HCT116 (cell line): Measurements from ENCODE around the gene GRID2. TPM values are rescaled to one million over a fixed set of nuclear protein-coding genes. Genes with fewer than 3 reads are reported as not detected.

Source experiments
- ATAC-seq: fragments of 200-7000 bp; cut with Tn5 transposase; 2 replicates; pipeline ENCODE4 v1.9.1; 2020; ENCODE audit warnings: mild to moderate bottlenecking, moderate library complexity
- BruUV-seq: library from RNA; stranded (reverse); fragments of 400-500 nt; replicated peaks from 2 replicates; lab custom pipeline; 2021; lab: Mats Ljungman, UMichigan
- CTCF ChIA-PET: fragments of 300-600 bp; sonication (Branson Sonifier 250); formaldehyde crosslinking; loops from one replicate; lab custom pipeline; 2021; ENCODE audit warnings: antibody characterized with exemption; lab: Charles Lee
- POLR2A ChIA-PET: fragments of 300-600, 350-600 bp; sonication (Branson Sonifier 250); formaldehyde crosslinking; loops from one replicate; lab custom pipeline; 2021; ENCODE audit warnings: antibody characterized with exemption; lab: Charles Lee
- RAD21 ChIA-PET, 2 experiments: fragments of 300-600 bp; sonication (Branson Sonifier 250); formaldehyde crosslinking; loops; one replicate each; lab custom pipeline; 2023; ENCODE audit warnings: low total read pairs in 2 of 2; ENCODE audit not compliant: uncharacterized antibody in 2 of 2, unreplicated experiment in 2 of 2, low non-redundant PET in 1 of 2; lab: Charles Lee
- DNase-seq: peaks from one replicate; pipeline ENCODE4 v3.0.0-alpha.2; 2010; ENCODE audit warnings: low read depth, low spot score
- H2AFZ ChIP-seq: fragments of 200-600 bp; shearing (Covaris generic), sonication (generic); 2 replicates; pipeline ENCODE4 v1.6.1; 2017; ENCODE audit warnings: low read depth, mixed run types, mixed read lengths, antibody characterized with exemption, low read length; ENCODE audit not compliant: poor library complexity, severe bottlenecking
- H3K27ac ChIP-seq: 2 replicates; pipeline ENCODE4 v1.5.1; 2012; ENCODE audit warnings: low read depth, low read length
- H3K27me3 ChIP-seq: fragments of 200-600 bp; sonication (generic); 2 replicates; pipeline ENCODE4 v1.6.1; 2016; ENCODE audit warnings: mixed run types, low read length, mixed read lengths; ENCODE audit not compliant: insufficient read depth
- H3K36me3 ChIP-seq, 2 experiments: fragments of 200-500 bp in 1 of 2; fragments of 200-600 bp in 1 of 2; sonication (Bioruptor generic) in 1 of 2; sonication (generic) in 1 of 2; 2 replicates each; pipeline versions ENCODE4 v1.5.1 to v1.6.1; 2014 to 2016; ENCODE audit warnings: low read length in 2 of 2, inconsistent platforms in 1 of 2, mixed read lengths in 1 of 2, mixed run types in 1 of 2; ENCODE audit not compliant: insufficient read depth in 2 of 2, control insufficient read depth in 1 of 2
- H3K4me1 ChIP-seq, 2 experiments: fragments of 200-600 bp in 1 of 2; sonication (generic) in 1 of 2; 2 replicates each; pipeline versions ENCODE4 v1.5.1 to v1.6.1; 2012 to 2017; ENCODE audit warnings: low read length in 2 of 2, inconsistent platforms in 1 of 2, mild to moderate bottlenecking in 1 of 2, mixed read lengths in 1 of 2, mixed run types in 1 of 2, moderate library complexity in 1 of 2; ENCODE audit not compliant: insufficient read depth in 2 of 2, control insufficient read depth in 1 of 2
- H3K4me2 ChIP-seq: fragments of 200-600 bp; sonication (generic); 2 replicates; pipeline ENCODE4 v1.6.1; 2017; ENCODE audit warnings: mixed run types, low read length, mixed read lengths
- H3K4me3 ChIP-seq, 2 experiments: fragments of 200-600 bp in 1 of 2; sonication (generic) in 1 of 2; replicated peaks in 1 of 2; 2 replicates each; pipeline ENCODE4 v1.5.1; 2011 to 2016; ENCODE audit warnings: low read length in 2 of 2, control low read depth in 1 of 2, low read depth in 1 of 2, mild to moderate bottlenecking in 1 of 2, mixed read lengths in 1 of 2, mixed run types in 1 of 2
- H3K79me2 ChIP-seq: fragments of 200-600 bp; sonication (generic); 2 replicates; pipeline ENCODE4 v1.6.1; 2017; ENCODE audit warnings: mild to moderate bottlenecking, mixed run types, low read length, moderate library complexity, mixed read lengths; ENCODE audit not compliant: insufficient read depth
- H3K9ac ChIP-seq: fragments of 200-600 bp; sonication (generic); 2 replicates; pipeline ENCODE4 v1.6.1; 2016; ENCODE audit warnings: low read length, mixed read lengths
- H3K9me2 ChIP-seq: fragments of 200-600 bp; sonication (generic), shearing (Covaris generic); 2 replicates; pipeline ENCODE4 v1.6.1; 2017; ENCODE audit warnings: mixed run types, mild to moderate bottlenecking, moderate library complexity; ENCODE audit not compliant: insufficient read depth
- H3K9me3 ChIP-seq, 2 experiments: fragments of 200-500 bp in 1 of 2; fragments of 200-600 bp in 1 of 2; sonication (Bioruptor generic) in 1 of 2; sonication (generic) in 1 of 2; 2 replicates each; pipeline ENCODE4 v1.6.1; 2014 to 2017; ENCODE audit warnings: low read length in 2 of 2, mixed read lengths in 2 of 2, inconsistent platforms in 1 of 2, low read depth in 1 of 2, mild to moderate bottlenecking in 1 of 2, mixed run types in 1 of 2, moderate library complexity in 1 of 2; ENCODE audit not compliant: control insufficient read depth in 1 of 2, insufficient read depth in 1 of 2
- H4K20me1 ChIP-seq: fragments of 200-600 bp; sonication (generic), shearing (Covaris generic); 2 replicates; pipeline ENCODE4 v1.6.1; 2017; ENCODE audit warnings: mixed run types, mild to moderate bottlenecking, moderate library complexity; ENCODE audit not compliant: insufficient read depth
- CTCF ChIP-seq, 3 experiments: fragments of 200-600 bp in 1 of 3; sonication (generic) in 1 of 3; IDR thresholded peaks in 2 of 3; conservative IDR thresholded peaks in 1 of 3; 2 replicates each; pipeline ENCODE4 v1.5.1; 2012 to 2017; ENCODE audit warnings: low read depth in 2 of 3, low read length in 2 of 3, antibody characterized with exemption in 1 of 3, borderline replicate concordance in 1 of 3, control low read depth in 1 of 3, mild to moderate bottlenecking in 1 of 3, mixed read lengths in 1 of 3, mixed run types in 1 of 3, moderate library complexity in 1 of 3; ENCODE audit not compliant: insufficient read depth in 1 of 3
- EGR1 ChIP-seq: IDR thresholded peaks from 2 replicates; pipeline ENCODE4 v1.6.1; 2012; ENCODE audit warnings: low read depth
- ELF1 ChIP-seq: IDR thresholded peaks from 2 replicates; pipeline ENCODE4 v1.6.1; 2012; ENCODE audit warnings: low read depth, borderline replicate concordance
- EZH2phosphoT487 ChIP-seq: fragments of 200-600 bp; IDR thresholded peaks from 2 replicates; pipeline ENCODE4 v1.6.1; 2018; ENCODE audit warnings: antibody characterized with exemption, borderline replicate concordance
- RAD21 ChIP-seq: IDR thresholded peaks from 2 replicates; pipeline ENCODE4 v1.6.1; 2012; ENCODE audit warnings: low read depth, mild to moderate bottlenecking
- REST ChIP-seq: IDR thresholded peaks from 2 replicates; pipeline ENCODE4 v1.6.1; 2012; ENCODE audit warnings: low read depth
- SP1 ChIP-seq: IDR thresholded peaks from 2 replicates; pipeline ENCODE4 v1.6.1; 2012; ENCODE audit warnings: low read depth
- SRF ChIP-seq: IDR thresholded peaks from 2 replicates; pipeline ENCODE4 v1.6.1; 2012; ENCODE audit warnings: low read depth
- TCF7L2 ChIP-seq: IDR thresholded peaks from 2 replicates; pipeline ENCODE4 v1.7.0; 2011; ENCODE audit warnings: borderline replicate concordance, inconsistent platforms; ENCODE audit not compliant: insufficient read depth, insufficient read length; ENCODE audit errors: extremely low read depth
- YY1 ChIP-seq: IDR thresholded peaks from 2 replicates; pipeline ENCODE4 v1.6.1; 2011; ENCODE audit warnings: low read length, low read depth, moderate library complexity, mild to moderate bottlenecking; ENCODE audit not compliant: insufficient replicate concordance; ENCODE audit errors: extremely low read depth
- ZBTB33 ChIP-seq: IDR thresholded peaks from 2 replicates; pipeline ENCODE4 v1.6.1; 2011; ENCODE audit warnings: mild to moderate bottlenecking, low read length, moderate library complexity; ENCODE audit not compliant: insufficient replicate concordance; ENCODE audit errors: extremely low read depth
- intact Hi-C: fragments of 100-400 bp; cut with micrococcal nuclease; formaldehyde crosslinking; loops from 2 replicates; pipeline ENCODE4 v1.10.0; 2022
- total RNA-seq: library from RNA; stranded (reverse); gene quantifications from one replicate; pipeline ENCODE4 v1.2.1, GENCODE V29; 2021; ENCODE audit not compliant: unreplicated experiment

Gene GRID2
- total RNA-seq, 1 experiment from 2014 or later: not detected

- TF ChIP-seq CTCF (IDR thresholded peaks at IDR 0.05 in 2 of 3, conservative IDR thresholded peaks at IDR 0.05 in 1 of 3; ENCODE audit: borderline replicate concordance in 1 of 3, insufficient read depth in 1 of 3, low read depth in 2 of 3, low read length in 2 of 3) (no peak), TCF7L2 (no peak), SP1 (no peak), SRF (no peak), REST (no peak)
Measured at GRCh38 chr4:93370256-93370655, 1066.5 kb downstream of the GRID2 start (continued).

GRCh38 chr4:93373893-93374860 lies 1070.4 kb downstream of the GRID2 start:
- ChIA-PET CTCF (no interaction called here), RAD21 (no interaction called here), POLR2A (no interaction called here)
- no peaks in the 10 kb centered on the region for H3K4me1 ChIP-seq
- no peak for ATAC-seq
- H2AFZ ChIP-seq: no peak overlapping the region
- intact Hi-C loops: no loop called here
- H3K27ac ChIP-seq: no peak overlapping the region
- H4K20me1 ChIP-seq: no peaks in the 10 kb centered on the region
- H3K9ac ChIP-seq: no peak overlapping the region
- no peaks in the 10 kb centered on the region for H3K27me3 ChIP-seq
- no peaks in the 10 kb centered on the region for H3K79me2 ChIP-seq
- no peaks in the 10 kb centered on the region for H3K36me3 ChIP-seq
- H3K4me2 ChIP-seq: no peak overlapping the region
- no peaks in the 10 kb centered on the region for H3K9me2 ChIP-seq
- no peaks in the 10 kb centered on the region for H3K9me3 ChIP-seq
- no peak for DNase-seq
- no peak overlapping the region for H3K4me3 ChIP-seq
- BruUV-seq: no TSS peak
- no peak for TF ChIP-seq ZBTB33
- TF ChIP-seq YY1: no peak
- TF ChIP-seq RAD21: no peak
- no peak for TF ChIP-seq TCF7L2
- TF ChIP-seq CTCF (IDR thresholded peaks at IDR 0.05 in 2 of 3, conservative IDR thresholded peaks at IDR 0.05 in 1 of 3; ENCODE audit: borderline replicate concordance in 1 of 3, insufficient read depth in 1 of 3, low read depth in 2 of 3, low read length in 2 of 3): no peak
- no peak for TF ChIP-seq EGR1
- no peak for TF ChIP-seq EZH2phosphoT487
- TF ChIP-seq ELF1: no peak
